ENCODE measurements around the gene CRTAP. TPM values are rescaled to one million over a fixed set of nuclear protein-coding genes. Genes with fewer than 3 reads are reported as not detected.

The CRTAP gene
- total RNA-seq, 1 donor from 2014 or later: 177 TPM

- H3K4me1 Mint-ChIP-seq: peaks cover 14% of the 10 kb centered on the region
- H3K36me3 Mint-ChIP-seq: peaks cover 32% of the 10 kb centered on the region
- TF ChIP-seq CTCF (IDR thresholded peaks at IDR 0.05; ENCODE audit: unreplicated experiment): no peak
- peaks cover 6% of the 10 kb centered on the region for H3K9me3 Mint-ChIP-seq
- H3K27me3 Mint-ChIP-seq (ENCODE audit: low read depth): no peaks in the 10 kb centered on the region
- no peak for DNase-seq (ENCODE audit: low spot score in 2 of 2, unreplicated experiment in 2 of 2)
- no peak overlapping the region for H3K4me3 Mint-ChIP-seq
- H3K27ac Mint-ChIP-seq: no peak overlapping the region
Observed at GRCh38 chr3:33093847-33094246, 20.0 kb upstream of the CRTAP start.

GRCh38 chr3:33095436-33095835 lies 18.4 kb upstream of the CRTAP start:
- Mint-ChIP-seq H3K9me3 (no peaks in the 10 kb centered on the region), H3K4me1 (peaks cover 18% of the 10 kb centered on the region), H3K27ac (no peak overlapping the region), H3K27me3 (ENCODE audit: low read depth) (no peaks in the 10 kb centered on the region), H3K4me3 (peak overlapping the region; percentile 94), H3K36me3 (peaks cover 21% of the 10 kb centered on the region)
- no peak for DNase-seq (ENCODE audit: low spot score in 2 of 2, unreplicated experiment in 2 of 2)
- TF ChIP-seq CTCF (IDR thresholded peaks at IDR 0.05; ENCODE audit: unreplicated experiment): no peak

- DNase-seq (ENCODE audit: low spot score in 2 of 2, unreplicated experiment in 2 of 2): no peak
Observed at GRCh38 chr3:33096093-33096868, 17.5 kb upstream of the CRTAP start.

GRCh38 chr3:33099109-33099645 lies 14.6 kb upstream of the CRTAP start:
- Mint-ChIP-seq H3K36me3 (no peaks in the 10 kb centered on the region), H3K4me1 (peaks cover 18% of the 10 kb centered on the region)

More at GRCh38 chr3:33096093-33096868, 17.5 kb upstream of the CRTAP start:
- H3K9me3 Mint-ChIP-seq: no peaks in the 10 kb centered on the region
- H3K27me3 Mint-ChIP-seq (ENCODE audit: low read depth): no peaks in the 10 kb centered on the region
- H3K4me3 Mint-ChIP-seq: peak overlapping the region; percentile 94
- TF ChIP-seq CTCF (IDR thresholded peaks at IDR 0.05; ENCODE audit: unreplicated experiment): no peak
- peaks cover 18% of the 10 kb centered on the region for H3K4me1 Mint-ChIP-seq
- H3K27ac Mint-ChIP-seq: peak overlapping the region; percentile 79
- peaks cover 17% of the 10 kb centered on the region for H3K36me3 Mint-ChIP-seq

GRCh38 chr3:33099701-33100100 lies 14.1 kb upstream of the CRTAP start:
- no peak for TF ChIP-seq CTCF (IDR thresholded peaks at IDR 0.05; ENCODE audit: unreplicated experiment)
- H3K36me3 Mint-ChIP-seq: no peaks in the 10 kb centered on the region
- no peak overlapping the region for H3K27ac Mint-ChIP-seq
- peaks cover 18% of the 10 kb centered on the region for H3K4me1 Mint-ChIP-seq
- no peak for DNase-seq (ENCODE audit: low spot score in 2 of 2, unreplicated experiment in 2 of 2)
- no peaks in the 10 kb centered on the region for H3K9me3 Mint-ChIP-seq
- H3K27me3 Mint-ChIP-seq (ENCODE audit: low read depth): no peaks in the 10 kb centered on the region
- H3K4me3 Mint-ChIP-seq: no peak overlapping the region

More at GRCh38 chr3:33099109-33099645, 14.6 kb upstream of the CRTAP start:
- no peak for TF ChIP-seq CTCF (IDR thresholded peaks at IDR 0.05; ENCODE audit: unreplicated experiment)
- Mint-ChIP-seq H3K27me3 (ENCODE audit: low read depth) (no peaks in the 10 kb centered on the region), H3K27ac (peak overlapping the region; percentile 44), H3K4me3 (no peak overlapping the region), H3K9me3 (no peaks in the 10 kb centered on the region)
- no peak for DNase-seq (ENCODE audit: low spot score in 2 of 2, unreplicated experiment in 2 of 2)
